RWPE1 (cell line): ENCODE measurements around the gene NLRP12.

ENCODE experiments used
- CTCF ChIA-PET: fragments of 350-600 bp; sonication (Branson Sonifier 250); formaldehyde crosslinking; extraction: SDS; loops from one replicate; lab custom pipeline; 2021; lab: Yijun Ruan, JAX
- POLR2A ChIA-PET: fragments of 400-600 bp; formaldehyde crosslinking; extraction: SDS; loops from one replicate; lab custom pipeline; 2020; ENCODE audit warnings: antibody characterized with exemption; ENCODE audit not compliant: low non-redundant PET; lab: Yijun Ruan, JAX
- DNase-seq: peaks from one replicate; pipeline ENCODE4 v3.0.0; 2012; ENCODE audit warnings: low spot score
- H3K27ac ChIP-seq: fragments of 450-650 bp; 2 replicates; pipeline ENCODE4 v1.5.1; 2017
- TF ChIP-seq, protein P1 (sequence below): fragments of 450-650 bp; conservative IDR thresholded peaks from 2 replicates; pipeline ENCODE4 v1.5.1; 2017; ENCODE audit warnings: low read depth, mild to moderate bottlenecking

NLRP12 gene

DNA sequence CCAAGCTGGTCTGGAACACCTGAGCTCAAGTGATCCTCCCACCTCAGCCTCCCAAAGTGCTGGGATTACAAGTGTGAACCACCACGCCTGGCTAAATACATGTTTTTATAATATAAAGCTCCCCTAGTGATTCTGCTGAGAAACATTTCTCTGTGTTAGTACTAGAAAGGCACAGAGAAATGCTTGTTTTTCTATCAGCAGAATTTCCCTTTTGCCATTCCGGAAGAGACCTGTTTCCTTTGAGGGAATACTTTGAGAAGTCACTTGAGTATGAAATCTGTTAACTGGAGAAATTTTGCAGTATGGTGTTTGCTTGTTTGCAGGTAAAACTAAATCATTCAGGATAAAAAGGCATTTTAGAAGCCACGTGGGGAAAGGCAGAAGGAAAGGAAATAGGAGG, 4.4 kb upstream of the NLRP12 start:
- CTCF ChIA-PET, result no interaction called here
- TF ChIP-seq, protein P1, sequence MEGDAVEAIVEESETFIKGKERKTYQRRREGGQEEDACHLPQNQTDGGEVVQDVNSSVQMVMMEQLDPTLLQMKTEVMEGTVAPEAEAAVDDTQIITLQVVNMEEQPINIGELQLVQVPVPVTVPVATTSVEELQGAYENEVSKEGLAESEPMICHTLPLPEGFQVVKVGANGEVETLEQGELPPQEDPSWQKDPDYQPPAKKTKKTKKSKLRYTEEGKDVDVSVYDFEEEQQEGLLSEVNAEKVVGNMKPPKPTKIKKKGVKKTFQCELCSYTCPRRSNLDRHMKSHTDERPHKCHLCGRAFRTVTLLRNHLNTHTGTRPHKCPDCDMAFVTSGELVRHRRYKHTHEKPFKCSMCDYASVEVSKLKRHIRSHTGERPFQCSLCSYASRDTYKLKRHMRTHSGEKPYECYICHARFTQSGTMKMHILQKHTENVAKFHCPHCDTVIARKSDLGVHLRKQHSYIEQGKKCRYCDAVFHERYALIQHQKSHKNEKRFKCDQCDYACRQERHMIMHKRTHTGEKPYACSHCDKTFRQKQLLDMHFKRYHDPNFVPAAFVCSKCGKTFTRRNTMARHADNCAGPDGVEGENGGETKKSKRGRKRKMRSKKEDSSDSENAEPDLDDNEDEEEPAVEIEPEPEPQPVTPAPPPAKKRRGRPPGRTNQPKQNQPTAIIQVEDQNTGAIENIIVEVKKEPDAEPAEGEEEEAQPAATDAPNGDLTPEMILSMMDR, result no peak
- POLR2A ChIA-PET, result no interaction called here

GRCh38 chr19:53826876-53827275, 2.8 kb upstream of the NLRP12 start:
- CTCF ChIA-PET, result interaction anchor here (0.6 kb wide), 1 partner anchor 116 kb away, joined by 4 read pairs; no protein-coding TSS in a partner anchor
- POLR2A ChIA-PET, result no interaction called here
- TF ChIP-seq, protein P1, result no peak
- H3K27ac ChIP-seq, result no peak overlapping the region
- no peak for DNase-seq

More for the DNA sequence above, 4.4 kb upstream of the NLRP12 start:
- DNase-seq, result no peak
- no peak overlapping the region for H3K27ac ChIP-seq

- H3K27ac ChIP-seq, result no peak overlapping the region
- ChIA-PET POLR2A (no interaction called here), CTCF (interaction anchor here (0.6 kb wide), 1 partner anchor 59 kb away, joined by 3 read pairs; the partner anchor contains the start of gene PRKCG)
- no peak for DNase-seq
- TF ChIP-seq, protein P1, result no peak
Measured at GRCh38 chr19:53823380-53824120, 564 bp downstream of the NLRP12 start.

GRCh38 chr19:53819861-53820260, 4.3 kb downstream of the NLRP12 start:
- no peak overlapping the region for H3K27ac ChIP-seq
- ChIA-PET POLR2A (no interaction called here), CTCF (interaction anchor here (1.5 kb wide), 1 partner anchor 10 kb away, joined by 5 read pairs; no protein-coding TSS in a partner anchor)
- no peak for DNase-seq
- TF ChIP-seq, protein P1, result no peak

DNA sequence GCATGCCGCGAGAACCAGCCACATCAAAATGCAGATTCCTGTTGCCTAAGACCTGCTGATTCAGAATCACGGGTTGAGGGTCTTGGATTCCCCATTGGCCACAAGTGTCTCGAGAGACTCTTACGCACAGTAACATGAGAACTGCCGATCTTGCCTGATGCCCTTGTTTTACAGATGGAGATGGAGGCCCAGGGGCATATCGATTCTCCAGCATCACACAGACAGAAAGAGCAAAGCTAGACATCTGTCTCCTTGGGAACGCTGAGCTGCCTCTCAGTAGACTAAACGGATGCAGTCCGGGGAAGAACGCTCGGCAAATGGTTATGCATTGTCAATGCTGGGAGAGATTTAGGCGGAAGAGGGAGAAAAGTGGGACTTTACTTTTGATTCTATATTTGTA, 5.4 kb downstream of the NLRP12 start:
- TF ChIP-seq, protein P1, result no peak
- CTCF ChIA-PET, result no interaction called here
- no peak for DNase-seq

DNA sequence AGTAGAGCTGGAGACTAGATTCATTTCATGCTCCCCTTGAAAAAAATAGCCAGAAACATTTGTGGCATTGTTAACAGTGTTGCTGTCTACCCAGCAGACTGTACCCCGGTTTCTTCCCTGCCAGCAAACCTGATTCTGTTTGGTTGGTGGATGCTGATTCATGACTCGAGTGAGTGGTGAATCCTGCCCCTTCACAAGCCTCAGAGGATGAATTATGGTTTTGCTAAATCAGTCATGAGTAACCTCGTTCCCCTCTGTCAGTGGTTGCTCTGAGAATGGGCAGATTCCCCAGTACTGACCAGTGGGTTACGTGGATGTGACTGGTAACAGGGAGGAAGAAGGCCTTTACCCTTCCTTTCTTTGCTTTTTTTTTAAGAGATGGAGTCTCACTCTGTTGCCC, 10.1 kb downstream of the NLRP12 start:
- POLR2A ChIA-PET, result no interaction called here
- TF ChIP-seq, protein P1, result no peak

More for the DNA sequence above, 5.4 kb downstream of the NLRP12 start:
- no peak overlapping the region for H3K27ac ChIP-seq
- POLR2A ChIA-PET, result no interaction called here

More for the DNA sequence above, 10.1 kb downstream of the NLRP12 start:
- H3K27ac ChIP-seq, result no peak overlapping the region
- DNase-seq, result no peak
- CTCF ChIA-PET, result interaction anchor here (0.7 to 1.1 kb wide), 2 partner anchors 21 to 211 kb away, joined by 3 read pairs; no protein-coding TSS in a partner anchor
